Ovary (tissue), 3 donors: ENCODE data around the gene SIMC1.
"Not testable (repeated sequence)": the region's sequence is repeated elsewhere in the genome, so short reads cannot be mapped to it uniquely, and the experiment has no call there.

Experiments
- CTCF ChIP-seq, 3 donors: fragments of 450-650 bp in 2 of 3; fragments of 200-600 bp in 1 of 3; IDR thresholded peaks; one replicate each; pipeline versions ENCODE4 v1.5.1 to v1.8.0; 2016 to 2022; ENCODE audit warnings: antibody characterized with exemption in 3 of 3, mild to moderate bottlenecking in 1 of 3
- EP300 ChIP-seq: sonication (generic); formaldehyde crosslinking; IDR thresholded peaks from one replicate; pipeline ENCODE4 v1.6.1; 2017; ENCODE audit warnings: antibody characterized with exemption
- POLR2A ChIP-seq: fragments of 450-650 bp; IDR thresholded peaks from one replicate; pipeline ENCODE4 v1.6.1; 2017; ENCODE audit warnings: antibody characterized with exemption, mild to moderate bottlenecking, moderate library complexity
- donor health status: DM: no; HTN: no; CAD: no.

- TF ChIP-seq CTCF (IDR thresholded peaks at IDR 0.05); POLR2A; EP300: not testable (repeated sequence)
Observed at GRCh38 chr5:176305356-176305755, 67.1 kb downstream of the SIMC1 start.
